HAP-1 (cell line): ENCODE measurements around the gene WFS1.

Experiments used
- DNase-seq, 2 experiments: peaks; one replicate each; pipeline ENCODE4 v3.0.0-alpha.2; 2016 to 2020; ENCODE audit warnings: low spot score in 2 of 2
- H3K27me3 ChIP-seq: fragments of 250-450 bp; sonication (Bioruptor Pico); 2 replicates; pipeline ENCODE4 v1.5.1; 2020; ENCODE audit warnings: low read depth, mild to moderate bottlenecking, moderate library complexity
- H3K36me3 ChIP-seq: fragments of 250-450 bp; sonication (Bioruptor Pico); replicated peaks from 2 replicates; pipeline ENCODE4 v1.5.1; 2020; ENCODE audit warnings: mild to moderate bottlenecking
- H3K4me1 ChIP-seq: fragments of 250-450 bp; sonication (Bioruptor Pico); 2 replicates; pipeline ENCODE4 v1.5.1; 2020; ENCODE audit warnings: mild to moderate bottlenecking
- H3K4me3 ChIP-seq: fragments of 250-450 bp; sonication (Bioruptor Pico); 2 replicates; pipeline ENCODE4 v1.5.1; 2020; ENCODE audit warnings: mild to moderate bottlenecking, moderate library complexity
- H3K9me3 ChIP-seq: fragments of 250-450 bp; sonication (Bioruptor Pico); 2 replicates; pipeline ENCODE4 v1.5.1; 2020; ENCODE audit warnings: mild to moderate bottlenecking, moderate library complexity
- in situ Hi-C: fragments of 300-500 bp; cut with MboI; formaldehyde crosslinking; loops from 3 replicates; pipeline ENCODE4 v1.14.3; 2020; ENCODE audit warnings: low sequenced_read_pairs, inconsistent platforms, mixed read lengths

Gene WFS1, protein sequence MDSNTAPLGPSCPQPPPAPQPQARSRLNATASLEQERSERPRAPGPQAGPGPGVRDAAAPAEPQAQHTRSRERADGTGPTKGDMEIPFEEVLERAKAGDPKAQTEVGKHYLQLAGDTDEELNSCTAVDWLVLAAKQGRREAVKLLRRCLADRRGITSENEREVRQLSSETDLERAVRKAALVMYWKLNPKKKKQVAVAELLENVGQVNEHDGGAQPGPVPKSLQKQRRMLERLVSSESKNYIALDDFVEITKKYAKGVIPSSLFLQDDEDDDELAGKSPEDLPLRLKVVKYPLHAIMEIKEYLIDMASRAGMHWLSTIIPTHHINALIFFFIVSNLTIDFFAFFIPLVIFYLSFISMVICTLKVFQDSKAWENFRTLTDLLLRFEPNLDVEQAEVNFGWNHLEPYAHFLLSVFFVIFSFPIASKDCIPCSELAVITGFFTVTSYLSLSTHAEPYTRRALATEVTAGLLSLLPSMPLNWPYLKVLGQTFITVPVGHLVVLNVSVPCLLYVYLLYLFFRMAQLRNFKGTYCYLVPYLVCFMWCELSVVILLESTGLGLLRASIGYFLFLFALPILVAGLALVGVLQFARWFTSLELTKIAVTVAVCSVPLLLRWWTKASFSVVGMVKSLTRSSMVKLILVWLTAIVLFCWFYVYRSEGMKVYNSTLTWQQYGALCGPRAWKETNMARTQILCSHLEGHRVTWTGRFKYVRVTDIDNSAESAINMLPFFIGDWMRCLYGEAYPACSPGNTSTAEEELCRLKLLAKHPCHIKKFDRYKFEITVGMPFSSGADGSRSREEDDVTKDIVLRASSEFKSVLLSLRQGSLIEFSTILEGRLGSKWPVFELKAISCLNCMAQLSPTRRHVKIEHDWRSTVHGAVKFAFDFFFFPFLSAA

DNA sequence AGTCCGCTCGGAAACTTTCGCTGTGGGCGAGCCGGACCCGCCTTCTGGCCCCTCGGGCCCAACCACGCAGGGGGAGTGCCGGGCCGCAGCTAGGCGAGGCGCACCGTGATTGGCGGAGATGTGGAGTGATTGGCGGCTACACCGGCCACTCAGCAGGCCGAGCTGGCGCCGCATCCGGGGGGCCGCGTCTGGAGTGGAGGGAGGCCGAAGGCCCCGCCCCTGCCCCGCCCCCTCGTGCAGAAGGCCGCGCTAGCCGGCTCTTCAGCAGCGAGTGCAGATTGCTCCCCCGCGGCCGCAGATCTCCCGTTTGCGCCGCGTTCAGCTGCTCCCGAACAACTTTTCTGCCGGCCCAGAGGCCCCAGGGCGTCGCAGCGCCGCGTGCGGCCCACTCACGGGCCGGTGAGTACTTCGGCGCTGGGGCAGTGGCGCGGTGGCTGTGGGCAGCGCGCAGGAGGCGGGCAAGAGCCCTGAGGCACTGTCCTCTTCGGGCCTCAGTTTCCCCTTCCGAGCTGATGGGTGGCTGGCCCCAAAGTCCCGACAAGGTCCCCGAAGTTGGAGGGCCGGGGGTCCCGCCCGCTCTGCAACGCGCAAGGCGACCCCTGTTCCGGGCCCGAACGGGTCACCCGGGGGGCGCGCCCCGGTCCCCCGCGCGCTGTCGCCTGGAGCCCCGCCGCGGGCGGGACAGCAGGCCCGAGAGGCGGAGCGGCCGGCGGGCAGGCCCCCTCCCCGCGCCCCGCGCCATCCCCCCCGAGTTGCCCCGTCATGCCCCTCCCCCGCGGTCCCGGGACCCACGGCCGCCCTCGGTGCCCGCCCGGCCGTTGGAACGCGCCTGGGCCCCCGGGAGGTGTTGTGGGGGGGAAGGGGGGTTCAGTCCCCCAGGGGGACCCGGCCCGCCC is at the start of gene WFS1:
Gene WFS1 (plus strand): TSS at position 235 of the 896 bp plus-strand sequence. CDS start 7,606 bp downstream, outside the sequence.
- Histone ChIP-seq H3K36me3 (no peaks in the 10 kb centered on the region; the same call in 1 of the 2 replicates), H3K27me3 (no peaks in the 10 kb centered on the region), H3K9me3 (no peaks in the 10 kb centered on the region), H3K4me3 (peak within 1 kb of the TSS; percentile 85), H3K4me1 (peaks cover 4% of the 10 kb centered on the region)
- peak; percentile 92 to 99 for DNase-seq
- in situ Hi-C loops = loop anchor here (25.0 kb wide), 1 partner anchor 817 kb away; no protein-coding TSS in a partner anchor

DNA sequence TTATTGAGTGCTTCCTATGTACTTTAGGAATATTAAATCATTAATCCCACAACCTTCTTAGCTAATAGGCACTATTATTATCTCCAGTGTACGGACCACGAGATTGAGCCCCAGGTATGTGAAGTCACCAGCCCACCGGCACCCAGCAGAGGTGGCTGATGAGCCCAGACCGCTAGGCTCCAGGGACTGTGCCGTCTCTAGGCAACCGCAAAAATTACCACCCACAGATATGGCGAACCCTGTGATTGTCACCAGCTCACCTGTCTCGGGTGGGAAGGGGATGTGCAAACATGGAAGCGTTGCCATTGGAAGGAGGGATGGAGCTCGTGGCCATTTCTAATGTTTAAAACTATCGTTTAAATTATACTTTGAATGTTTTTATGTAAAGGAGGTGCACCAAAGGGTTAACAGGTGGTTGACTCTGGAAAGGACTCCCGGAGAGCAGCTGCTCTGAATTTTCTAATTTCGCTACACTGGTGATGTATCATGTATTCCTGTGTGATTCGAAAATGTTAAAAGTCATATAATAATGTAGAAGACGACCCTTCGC is 48.3 kb upstream of the WFS1 start:
- Histone ChIP-seq H3K4me3 (no peak overlapping the region), H3K27me3 (peaks cover 18% of the 10 kb centered on the region)

DNA sequence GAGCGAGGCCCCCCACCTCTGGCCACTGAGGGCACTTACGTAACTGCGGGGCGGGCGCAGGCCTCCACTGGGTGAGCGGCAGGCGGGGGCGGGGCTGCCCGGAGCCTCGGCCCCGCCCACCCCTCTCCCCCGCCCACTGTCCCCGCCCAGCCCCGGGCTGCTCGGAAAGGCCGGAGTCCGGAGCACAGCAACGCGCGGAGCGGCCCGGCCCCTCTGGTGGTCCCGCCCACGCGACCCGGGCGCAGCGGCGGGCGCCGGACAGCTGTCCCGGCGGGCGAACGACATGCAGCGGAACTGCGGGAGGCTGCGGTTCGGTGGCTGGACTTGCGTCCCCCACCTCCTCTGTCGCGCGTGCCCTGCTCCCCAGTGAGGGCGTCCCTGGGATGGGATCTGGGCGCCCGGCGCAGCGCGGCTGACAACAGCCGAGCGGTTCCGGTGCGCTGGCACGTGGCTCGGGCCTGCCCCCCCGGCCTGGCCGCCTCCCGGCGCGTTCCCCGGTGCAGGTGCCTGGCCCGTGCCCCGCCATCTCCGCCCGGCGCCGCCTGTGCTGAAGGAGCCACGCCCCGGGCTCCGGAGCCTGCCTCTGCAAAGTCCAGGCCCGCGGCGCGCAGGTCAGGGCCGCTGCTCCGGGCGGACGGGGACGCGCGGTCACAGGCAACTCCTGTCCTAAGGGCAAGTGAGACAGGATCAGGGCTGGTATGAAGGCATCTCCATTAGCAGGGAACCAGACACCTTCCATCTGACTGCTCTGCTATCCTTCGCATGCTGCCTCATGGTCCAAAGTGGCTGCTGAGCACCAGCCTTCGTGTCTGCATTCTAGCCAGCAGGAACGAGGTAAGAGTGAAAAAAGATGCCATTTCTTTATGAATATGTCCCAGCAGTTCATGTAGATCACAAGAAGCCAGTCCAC is 47.5 kb upstream of the WFS1 start:
- no peak overlapping the region for H3K4me3 ChIP-seq
- DNase-seq = no peak
- in situ Hi-C loops = no loop called here
- H3K4me1 ChIP-seq = no peaks in the 10 kb centered on the region
- H3K27me3 ChIP-seq = peaks cover 11% of the 10 kb centered on the region
- H3K36me3 ChIP-seq = no peaks in the 10 kb centered on the region
- H3K9me3 ChIP-seq = no peaks in the 10 kb centered on the region

More for the DNA sequence above, 48.3 kb upstream of the WFS1 start:
- no peak for DNase-seq
- in situ Hi-C loops = no loop called here
- Histone ChIP-seq H3K9me3 (no peaks in the 10 kb centered on the region), H3K4me1 (no peaks in the 10 kb centered on the region), H3K36me3 (no peaks in the 10 kb centered on the region)

DNA sequence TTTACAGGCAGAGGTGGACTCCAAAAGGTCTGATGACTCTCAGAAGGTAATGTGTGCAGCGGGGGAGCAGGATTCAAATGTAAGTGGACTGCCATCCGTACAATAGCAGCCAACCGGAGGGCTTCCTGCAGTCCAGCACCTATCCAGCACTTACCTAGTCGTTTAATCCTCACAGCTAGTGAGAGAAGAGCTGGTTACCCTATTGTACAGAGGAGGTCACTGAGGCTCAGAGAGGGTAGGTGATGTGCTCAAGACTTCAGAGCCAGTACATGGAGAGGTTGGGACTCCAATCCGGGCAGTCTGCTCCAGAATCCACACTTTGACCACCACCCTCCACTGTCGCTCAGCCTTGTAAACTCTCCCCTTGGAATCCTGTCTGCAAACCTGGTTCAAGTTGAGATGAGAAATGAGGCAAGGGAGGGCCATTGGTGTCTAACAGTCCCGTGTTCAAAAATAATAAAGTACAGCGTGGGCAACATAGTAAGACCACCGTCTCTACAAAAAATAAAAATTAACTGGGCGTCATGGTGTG is 46.8 kb upstream of the WFS1 start:
- in situ Hi-C loops = no loop called here
- Histone ChIP-seq H3K27me3 (peaks cover 11% of the 10 kb centered on the region), H3K4me3 (no peak overlapping the region)

DNA sequence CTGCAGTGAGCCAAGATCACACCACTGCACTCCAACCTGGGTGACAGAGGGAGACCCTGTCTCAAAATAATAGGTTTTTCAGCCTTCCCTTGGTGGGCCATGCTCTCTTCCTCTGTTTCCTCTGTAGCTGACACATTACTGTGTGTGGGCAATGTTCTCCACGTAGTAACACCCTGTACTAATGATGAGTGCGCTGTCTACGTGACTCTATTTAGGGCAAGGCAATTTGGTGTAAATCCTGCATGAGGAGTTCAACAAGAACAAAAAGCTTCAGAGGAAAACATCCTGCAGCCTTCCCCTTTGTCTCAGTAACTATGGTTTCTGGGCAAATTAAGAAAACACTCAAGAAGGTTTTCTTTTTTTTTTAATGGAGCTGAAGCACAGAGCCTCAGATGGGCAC is 44.9 kb upstream of the WFS1 start:
- in situ Hi-C loops = no loop called here
- H3K9me3 ChIP-seq = no peaks in the 10 kb centered on the region
- peaks cover under 1% of the 10 kb centered on the region; the same call in 1 of the 2 replicates for H3K27me3 ChIP-seq
- DNase-seq = no peak
- H3K4me3 ChIP-seq = no peak overlapping the region
- no peaks in the 10 kb centered on the region for H3K4me1 ChIP-seq
- H3K36me3 ChIP-seq = no peaks in the 10 kb centered on the region

More for the DNA sequence above, 46.8 kb upstream of the WFS1 start:
- no peaks in the 10 kb centered on the region for H3K36me3 ChIP-seq
- no peaks in the 10 kb centered on the region for H3K4me1 ChIP-seq
- no peak for DNase-seq
- H3K9me3 ChIP-seq = no peaks in the 10 kb centered on the region

DNA sequence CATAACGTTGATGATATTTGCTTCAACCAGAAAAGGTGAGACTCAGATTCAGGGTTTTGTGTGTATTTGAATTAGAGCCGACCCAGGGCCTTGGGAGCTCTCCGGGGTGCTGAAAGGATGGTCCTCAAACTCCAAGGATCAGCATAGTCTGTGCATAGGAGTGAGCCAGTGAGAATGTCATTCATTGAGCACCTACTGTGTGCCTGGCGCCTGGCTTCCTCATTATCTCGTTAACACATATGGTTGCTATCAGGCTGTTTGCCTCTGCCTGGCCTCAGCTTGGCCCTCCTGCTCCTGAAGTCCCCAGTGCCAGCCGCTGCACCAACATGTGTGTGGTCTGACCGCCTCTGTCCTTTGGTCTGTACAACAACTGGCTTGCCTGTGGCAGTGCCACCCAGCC is 44.2 kb upstream of the WFS1 start:
- no peaks in the 10 kb centered on the region for H3K9me3 ChIP-seq
- in situ Hi-C loops = no loop called here
- H3K4me3 ChIP-seq = no peak overlapping the region
- no peaks in the 10 kb centered on the region for H3K36me3 ChIP-seq
- no peaks in the 10 kb centered on the region for H3K4me1 ChIP-seq
- H3K27me3 ChIP-seq = no peaks in the 10 kb centered on the region
- peak; percentile 17 to 57 for DNase-seq

DNA sequence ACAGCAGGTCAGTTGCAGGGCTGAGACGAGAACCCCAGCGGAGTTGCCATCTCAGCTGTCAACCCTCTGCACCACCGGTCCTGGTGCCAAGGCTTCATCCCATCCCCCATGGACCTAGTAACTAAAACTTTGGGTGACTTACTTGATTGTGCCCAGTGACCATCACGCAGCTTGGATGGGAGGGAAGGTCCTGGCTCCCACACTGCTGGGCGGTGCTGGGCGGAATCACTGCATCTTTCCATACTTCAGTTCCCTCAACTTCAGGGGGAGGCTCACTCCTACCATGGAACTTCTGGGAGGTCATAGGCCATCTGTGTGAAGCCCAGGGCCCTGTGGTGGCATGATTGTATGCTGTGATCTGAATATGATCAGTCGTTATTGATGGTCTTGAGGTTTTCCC is 43.1 kb upstream of the WFS1 start:
- H3K4me1 ChIP-seq = no peaks in the 10 kb centered on the region
- H3K4me3 ChIP-seq = no peak overlapping the region
- no peaks in the 10 kb centered on the region for H3K9me3 ChIP-seq
- in situ Hi-C loops = no loop called here
- H3K36me3 ChIP-seq = no peaks in the 10 kb centered on the region
- no peak for DNase-seq
- H3K27me3 ChIP-seq = no peaks in the 10 kb centered on the region

DNA sequence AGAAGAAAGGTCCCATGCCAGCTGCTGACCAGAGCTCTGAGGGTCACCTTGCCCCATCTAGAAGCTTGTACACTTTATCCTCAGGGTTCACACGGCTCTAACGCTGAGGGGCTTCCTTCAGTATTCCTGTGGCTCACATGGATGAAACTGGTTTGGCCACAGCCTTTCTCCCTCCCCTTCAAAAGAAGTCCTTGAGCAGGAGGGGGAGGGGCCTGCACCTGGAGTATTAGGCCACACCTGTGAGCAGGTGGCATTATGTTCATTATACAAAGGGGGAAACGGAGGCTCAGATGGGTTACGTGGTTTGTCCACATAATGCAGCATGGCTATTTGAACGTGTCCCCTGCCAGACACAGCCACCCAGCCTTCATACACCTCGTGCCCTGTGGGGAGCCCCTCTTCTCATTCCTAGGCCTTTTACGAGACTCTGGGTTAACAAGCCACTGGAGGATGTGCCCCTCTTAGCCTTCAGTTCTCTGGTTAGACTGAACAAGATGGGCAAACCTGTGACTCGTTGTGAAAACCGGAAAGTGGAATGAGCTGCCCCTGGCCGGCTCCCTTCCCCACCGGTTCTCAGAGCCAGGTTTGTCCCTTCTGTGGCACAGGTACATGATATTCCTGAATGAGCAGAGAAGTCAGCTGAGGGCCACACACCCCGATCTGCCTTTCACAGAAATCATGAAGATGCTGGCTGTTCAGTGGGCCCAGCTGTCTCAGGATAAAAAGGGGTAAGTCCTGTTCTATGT is 42.1 kb upstream of the WFS1 start:
- Histone ChIP-seq H3K36me3 (no peaks in the 10 kb centered on the region), H3K27me3 (no peaks in the 10 kb centered on the region), H3K4me1 (no peaks in the 10 kb centered on the region), H3K4me3 (no peak overlapping the region), H3K9me3 (no peaks in the 10 kb centered on the region)
- in situ Hi-C loops = no loop called here
- no peak for DNase-seq

DNA sequence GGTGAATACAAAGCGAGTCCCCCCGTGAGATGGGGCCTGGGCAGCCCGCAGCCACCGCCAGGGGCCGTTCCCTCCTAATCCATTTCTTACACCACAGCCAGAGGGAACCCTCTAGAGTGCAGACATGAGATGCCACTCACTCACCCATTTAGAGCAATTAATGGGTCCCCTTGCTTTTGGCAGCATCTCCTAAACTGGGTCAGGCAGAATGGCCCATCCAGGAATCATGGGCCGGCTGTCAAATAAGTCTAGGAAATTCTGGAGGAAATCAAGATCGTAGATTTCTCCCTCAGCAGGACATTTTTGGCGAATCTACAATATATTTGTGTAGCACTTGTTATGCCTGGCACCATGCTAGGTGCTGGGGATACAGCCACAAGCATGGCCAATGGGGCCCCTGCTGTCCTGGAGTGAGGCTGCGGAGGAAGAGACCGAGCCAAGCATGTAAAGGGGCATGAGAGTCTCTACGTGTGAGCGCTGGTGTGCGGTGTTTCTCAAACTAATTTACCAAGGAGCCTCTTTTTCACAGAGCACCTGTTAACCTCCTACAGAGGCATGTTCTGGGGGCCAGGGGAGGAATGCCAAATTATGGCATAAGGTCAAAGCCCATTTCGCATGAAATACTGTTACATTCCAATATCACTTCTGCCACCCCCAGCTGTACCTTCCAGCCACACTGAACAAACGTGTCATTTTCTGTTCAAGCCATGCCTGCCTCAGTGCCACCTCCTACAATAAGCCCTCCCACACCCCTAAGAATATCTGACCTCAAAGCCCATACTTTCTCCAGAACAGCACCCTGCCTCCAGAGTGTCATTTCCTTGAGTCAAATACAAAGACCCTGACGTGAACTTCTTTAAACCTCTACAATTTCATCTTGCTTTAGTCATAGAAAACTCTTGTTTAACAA is 41.2 kb upstream of the WFS1 start:
- DNase-seq = no peak
- no peak overlapping the region for H3K4me3 ChIP-seq
- H3K36me3 ChIP-seq = no peaks in the 10 kb centered on the region
- H3K4me1 ChIP-seq = no peaks in the 10 kb centered on the region
- in situ Hi-C loops = no loop called here
- H3K27me3 ChIP-seq = no peaks in the 10 kb centered on the region
- no peaks in the 10 kb centered on the region for H3K9me3 ChIP-seq

DNA sequence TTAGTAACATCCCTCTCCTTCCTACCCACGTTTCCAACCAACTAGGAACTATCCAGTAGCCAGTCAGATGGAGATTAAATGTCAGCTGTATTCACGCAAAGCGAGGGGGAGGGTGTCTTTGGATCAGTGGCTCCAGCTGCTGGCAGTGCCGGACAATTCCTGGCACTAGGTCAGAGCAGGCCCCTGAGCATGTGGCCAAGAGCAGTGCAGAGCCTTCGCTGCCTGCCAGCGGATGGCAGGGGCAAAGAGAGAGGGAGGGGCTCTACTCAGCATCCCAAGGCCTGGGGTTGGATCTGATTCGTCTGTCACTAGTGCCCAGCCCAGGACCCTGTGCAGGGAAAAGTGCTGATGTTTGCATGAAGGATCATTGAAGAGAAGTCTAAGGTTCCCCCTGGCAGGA is 40.6 kb upstream of the WFS1 start:
- H3K4me1 ChIP-seq = no peaks in the 10 kb centered on the region
- in situ Hi-C loops = no loop called here
- no peaks in the 10 kb centered on the region for H3K27me3 ChIP-seq
- H3K9me3 ChIP-seq = no peaks in the 10 kb centered on the region
- H3K36me3 ChIP-seq = no peaks in the 10 kb centered on the region
- no peak for DNase-seq
- H3K4me3 ChIP-seq = no peak overlapping the region
